ENCODE results near the gene TMIGD3. TPM values are rescaled to one million over a fixed set of nuclear protein-coding genes. Genes with fewer than 3 reads are reported as not detected.

TMIGD3 gene
- total RNA-seq, 4 donors from 2014 or later: 0.27 to 0.95 TPM; not detected in 2

DNA sequence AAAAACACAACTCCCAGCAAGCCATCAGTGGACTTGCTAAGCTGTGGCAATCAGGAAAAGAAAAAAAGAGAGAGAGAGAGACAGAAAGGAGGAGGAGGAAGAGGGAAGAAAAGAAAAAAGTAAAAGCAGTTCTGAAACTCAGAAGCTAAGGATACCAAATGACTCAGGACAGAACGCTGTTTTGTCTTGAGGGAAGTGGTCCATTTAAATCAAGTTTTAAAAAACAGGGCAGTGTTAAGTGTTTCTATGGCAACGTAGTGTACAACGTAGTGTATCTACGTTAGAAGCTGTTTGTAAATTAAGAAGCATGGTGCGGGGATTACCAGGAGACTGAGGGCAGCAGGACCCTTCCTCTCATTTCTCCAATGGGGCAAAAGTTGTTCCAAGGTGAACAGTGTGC lies 5.8 kb downstream of the TMIGD3 start:
- in situ Hi-C loops (cut with MboI; ENCODE audit: low pct_ligation_motif_present in 1 of 4, low pct_unique_long_range_greater_than_20kb in 1 of 4, low sequenced_read_pairs in 3 of 4): loop anchor here in 2 of 4 donors (25.0 kb wide), 2 partner anchors 240 to 865 kb away; partner anchors contain the start of gene INKA2 (in 1 of the 2)
- 60 to 62% methylated on average over 5 of the region's 5 CpGs for WGBS, 2 donors (ENCODE audit: low coverage in 1 of 2)
- Histone ChIP-seq H3K4me3 (no peak overlapping the region), H3K27me3 (no peaks in the 10 kb centered on the region), H3K4me1 (no peaks in the 10 kb centered on the region), H3K36me3 (no peaks in the 10 kb centered on the region), H3K9me3 (no peaks in the 10 kb centered on the region), H3K27ac (no peak overlapping the region)
- no peak for DNase-seq
- intact Hi-C loops (cut with DNase I; ENCODE audit: low total_unique reads): no loop called here
- TF ChIP-seq POLR2AphosphoS5 (IDR thresholded peaks at IDR 0.05) (no peak), POLR2A (IDR thresholded peaks at IDR 0.05) (no peak), EP300 (IDR thresholded peaks at IDR 0.05; ENCODE audit: low read depth) (no peak)
- TF ChIP-seq, protein P1, sequence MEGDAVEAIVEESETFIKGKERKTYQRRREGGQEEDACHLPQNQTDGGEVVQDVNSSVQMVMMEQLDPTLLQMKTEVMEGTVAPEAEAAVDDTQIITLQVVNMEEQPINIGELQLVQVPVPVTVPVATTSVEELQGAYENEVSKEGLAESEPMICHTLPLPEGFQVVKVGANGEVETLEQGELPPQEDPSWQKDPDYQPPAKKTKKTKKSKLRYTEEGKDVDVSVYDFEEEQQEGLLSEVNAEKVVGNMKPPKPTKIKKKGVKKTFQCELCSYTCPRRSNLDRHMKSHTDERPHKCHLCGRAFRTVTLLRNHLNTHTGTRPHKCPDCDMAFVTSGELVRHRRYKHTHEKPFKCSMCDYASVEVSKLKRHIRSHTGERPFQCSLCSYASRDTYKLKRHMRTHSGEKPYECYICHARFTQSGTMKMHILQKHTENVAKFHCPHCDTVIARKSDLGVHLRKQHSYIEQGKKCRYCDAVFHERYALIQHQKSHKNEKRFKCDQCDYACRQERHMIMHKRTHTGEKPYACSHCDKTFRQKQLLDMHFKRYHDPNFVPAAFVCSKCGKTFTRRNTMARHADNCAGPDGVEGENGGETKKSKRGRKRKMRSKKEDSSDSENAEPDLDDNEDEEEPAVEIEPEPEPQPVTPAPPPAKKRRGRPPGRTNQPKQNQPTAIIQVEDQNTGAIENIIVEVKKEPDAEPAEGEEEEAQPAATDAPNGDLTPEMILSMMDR (IDR thresholded peaks at IDR 0.05): no peak

DNA sequence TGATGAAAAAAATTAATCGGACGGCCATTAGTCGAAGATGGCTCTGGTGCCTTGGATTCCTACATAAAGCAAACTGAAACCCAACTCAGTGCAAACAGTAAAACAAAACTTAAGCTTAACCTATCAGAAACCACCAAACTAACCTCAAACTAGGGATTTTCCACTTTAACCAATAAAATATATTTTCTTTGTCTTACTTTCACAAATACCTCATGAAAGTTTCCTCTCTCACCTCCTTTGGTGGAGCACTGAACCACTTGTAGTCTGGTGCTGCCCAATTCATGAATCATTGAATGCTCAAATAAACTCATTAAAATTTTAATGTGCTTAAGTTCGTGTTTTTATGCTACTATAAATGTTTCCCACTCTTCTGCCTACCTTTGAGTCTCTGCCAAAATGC lies 7.0 kb downstream of the TMIGD3 start:
- DNase-seq: no peak
- intact Hi-C loops (cut with DNase I; ENCODE audit: low total_unique reads) (no loop called here), in situ Hi-C loops (cut with MboI; ENCODE audit: low pct_ligation_motif_present in 1 of 4, low pct_unique_long_range_greater_than_20kb in 1 of 4, low sequenced_read_pairs in 3 of 4) (loop anchor here in 2 of 4 donors (25.0 kb wide), 2 partner anchors 241 to 866 kb away; partner anchors contain the start of gene INKA2 (in 1 of the 2))
- no peak for TF ChIP-seq POLR2AphosphoS5 (IDR thresholded peaks at IDR 0.05)
- TF ChIP-seq EP300 (IDR thresholded peaks at IDR 0.05; ENCODE audit: low read depth): no peak
- no peak for TF ChIP-seq POLR2A (IDR thresholded peaks at IDR 0.05)
- TF ChIP-seq, protein P1 (IDR thresholded peaks at IDR 0.05): no peak
- Histone ChIP-seq H3K9me3 (no peaks in the 10 kb centered on the region), H3K4me1 (no peaks in the 10 kb centered on the region), H3K4me3 (no peak overlapping the region), H3K27me3 (no peaks in the 10 kb centered on the region), H3K27ac (no peak overlapping the region), H3K36me3 (no peaks in the 10 kb centered on the region)
- WGBS, 2 donors (ENCODE audit: low coverage in 1 of 2): 72 to 79% methylated on average over 4 of the region's 4 CpGs

DNA sequence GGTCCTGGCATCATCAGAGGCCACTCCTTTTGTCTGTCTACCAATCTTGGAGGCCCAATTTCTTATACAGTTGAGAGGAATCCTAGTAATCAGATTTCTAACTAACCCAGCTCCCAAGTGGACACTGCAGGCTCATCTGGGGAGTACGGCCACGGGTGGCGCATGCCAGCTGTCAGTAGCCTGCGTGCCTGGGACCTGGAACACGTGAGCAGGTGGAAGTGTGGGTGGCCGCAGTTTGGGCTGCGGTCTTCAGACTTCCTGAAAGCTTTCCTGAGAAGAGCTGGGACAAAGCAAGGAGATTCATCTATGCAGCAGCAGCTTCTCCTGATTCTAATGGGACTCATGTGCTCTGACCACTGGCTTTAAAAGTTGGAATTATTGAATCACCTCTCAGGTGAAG lies 12.4 kb downstream of the TMIGD3 start:
- 93% methylated on average over 7 of the region's 7 CpGs; no CpG with 5 or more reads in 1 of the 2 donors for WGBS, 2 donors (ENCODE audit: low coverage in 1 of 2)
- H3K27ac ChIP-seq: peak overlapping the region; percentile 10 to 70 (median 46)

DNA sequence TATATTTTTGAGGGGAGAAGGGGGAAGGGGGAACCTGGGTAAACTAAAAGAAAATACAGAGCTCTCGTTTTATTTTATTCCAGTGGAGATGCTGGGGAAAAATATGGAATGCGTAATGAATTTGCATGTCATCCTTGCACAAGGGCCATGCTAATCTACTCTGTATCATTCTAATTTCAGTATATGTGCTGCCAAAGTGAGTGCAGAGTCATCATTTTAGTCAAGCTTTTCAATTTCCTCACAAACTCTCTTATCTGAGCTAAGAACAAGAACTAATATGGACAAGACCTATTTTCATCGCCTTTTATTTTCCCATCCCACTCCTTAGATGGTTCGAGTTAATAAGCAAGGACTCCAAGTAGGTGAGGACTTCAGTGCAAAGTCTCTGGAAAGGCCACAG lies 13.2 kb downstream of the TMIGD3 start:
- no peak for DNase-seq
- Histone ChIP-seq H3K4me3 (no peak overlapping the region), H3K27me3 (no peaks in the 10 kb centered on the region), H3K4me1 (no peaks in the 10 kb centered on the region), H3K27ac (peak overlapping the region; percentile 10 to 70 (median 46)), H3K9me3 (no peaks in the 10 kb centered on the region), H3K36me3 (no peaks in the 10 kb centered on the region)
- TF ChIP-seq POLR2AphosphoS5 (IDR thresholded peaks at IDR 0.05) (no peak), EP300 (IDR thresholded peaks at IDR 0.05; ENCODE audit: low read depth) (no peak), POLR2A (IDR thresholded peaks at IDR 0.05) (no peak)
- TF ChIP-seq, protein P1 (IDR thresholded peaks at IDR 0.05): no peak
- intact Hi-C loops (cut with DNase I; ENCODE audit: low total_unique reads) (no loop called here), in situ Hi-C loops (cut with MboI; ENCODE audit: low pct_ligation_motif_present in 1 of 4, low pct_unique_long_range_greater_than_20kb in 1 of 4, low sequenced_read_pairs in 3 of 4) (loop anchor here in 2 of 4 donors (25.0 kb wide), 2 partner anchors 247 to 872 kb away; partner anchors contain the start of gene INKA2 (in 1 of the 2))
- WGBS, 2 donors (ENCODE audit: low coverage in 1 of 2): 90 to 91% methylated on average over 4 of the region's 4 CpGs

More for the DNA sequence above, 12.4 kb downstream of the TMIGD3 start:
- Histone ChIP-seq H3K4me1 (no peaks in the 10 kb centered on the region), H3K36me3 (no peaks in the 10 kb centered on the region), H3K9me3 (no peaks in the 10 kb centered on the region), H3K27me3 (no peaks in the 10 kb centered on the region), H3K4me3 (no peak overlapping the region)
- in situ Hi-C loops (cut with MboI; ENCODE audit: low pct_ligation_motif_present in 1 of 4, low pct_unique_long_range_greater_than_20kb in 1 of 4, low sequenced_read_pairs in 3 of 4) (loop anchor here in 2 of 4 donors (25.0 kb wide), 2 partner anchors 246 to 871 kb away; partner anchors contain the start of gene INKA2 (in 1 of the 2)), intact Hi-C loops (cut with DNase I; ENCODE audit: low total_unique reads) (no loop called here)
- no peak for DNase-seq
- TF ChIP-seq, protein P1 (IDR thresholded peaks at IDR 0.05): no peak
- no peak for TF ChIP-seq POLR2AphosphoS5 (IDR thresholded peaks at IDR 0.05)
- TF ChIP-seq EP300 (IDR thresholded peaks at IDR 0.05; ENCODE audit: low read depth): no peak
- TF ChIP-seq POLR2A (IDR thresholded peaks at IDR 0.05): no peak
